Neuronal stem cell (in vitro differentiated cells): ENCODE data around the gene CXorf66. TPM values are rescaled to one million over a fixed set of nuclear protein-coding genes. Genes with fewer than 3 reads are reported as not detected.

Source experiments
- DNase-seq: peaks from one replicate; pipeline ENCODE4 v3.0.0-alpha.2; 2013; ENCODE audit warnings: low spot score
- H2AFZ ChIP-seq: one replicate; pipeline ENCODE4 v1.6.1; 2013; ENCODE audit warnings: mild to moderate bottlenecking, low read length, inconsistent platforms
- H2AK5ac ChIP-seq: 2 replicates; pipeline ENCODE4 v1.6.1; 2013; ENCODE audit warnings: low read depth, mild to moderate bottlenecking, inconsistent platforms, low read length, moderate library complexity, mixed read lengths
- H2BK120ac ChIP-seq: 2 replicates; pipeline ENCODE4 v1.6.1; 2013; ENCODE audit warnings: low read depth, mild to moderate bottlenecking, inconsistent platforms, low read length, moderate library complexity, mixed read lengths
- H2BK12ac ChIP-seq: one replicate; pipeline ENCODE4 v1.6.1; 2013; ENCODE audit warnings: low read length, inconsistent platforms
- H2BK15ac ChIP-seq: 2 replicates; pipeline ENCODE4 v1.6.1; 2013; ENCODE audit warnings: mild to moderate bottlenecking, low read length, inconsistent platforms, mixed read lengths
- H2BK5ac ChIP-seq: one replicate; pipeline ENCODE4 v1.6.1; 2013; ENCODE audit warnings: inconsistent platforms, mild to moderate bottlenecking, low read length, moderate library complexity
- H3K14ac ChIP-seq: one replicate; pipeline ENCODE4 v1.6.1; 2013; ENCODE audit warnings: low read length, inconsistent platforms
- H3K18ac ChIP-seq: 2 replicates; pipeline ENCODE4 v1.6.1; 2013; ENCODE audit warnings: low read length, inconsistent platforms
- H3K23ac ChIP-seq: 2 replicates; pipeline ENCODE4 v1.6.1; 2013; ENCODE audit warnings: low read depth, mild to moderate bottlenecking, mixed read lengths, low read length, inconsistent platforms; ENCODE audit not compliant: poor library complexity
- H3K27ac ChIP-seq: replicated peaks from 3 replicates; pipeline ENCODE4 v1.5.1; 2013; ENCODE audit warnings: low read length, inconsistent platforms
- H3K27me3 ChIP-seq, 3 experiments: 2 replicates each; pipeline ENCODE4 v1.6.1; 2013; ENCODE audit warnings: low read length in 3 of 3, mild to moderate bottlenecking in 2 of 3, inconsistent platforms in 1 of 3, low read depth in 1 of 3, mixed read lengths in 1 of 3, moderate library complexity in 1 of 3; ENCODE audit not compliant: control insufficient read depth in 3 of 3, insufficient read depth in 3 of 3
- H3K36me3 ChIP-seq, 2 donors: replicated peaks in 1 of 2; 2 replicates each; pipeline ENCODE4 v1.6.1; 2013; ENCODE audit warnings: low read length in 2 of 2; ENCODE audit not compliant: control insufficient read depth in 2 of 2, insufficient read depth in 2 of 2
- H3K4ac ChIP-seq: 2 replicates; pipeline ENCODE4 v1.6.1; 2013; ENCODE audit warnings: inconsistent platforms, mild to moderate bottlenecking, low read length, moderate library complexity
- H3K4me1 ChIP-seq, 2 donors: 1 replicate in 1 of 2; 2 replicates in 1 of 2; pipeline ENCODE4 v1.6.1; 2013; ENCODE audit warnings: low read length in 2 of 2, low read depth in 1 of 2; ENCODE audit not compliant: control insufficient read depth in 2 of 2, insufficient read depth in 1 of 2
- H3K4me2 ChIP-seq: one replicate; pipeline ENCODE4 v1.6.1; 2013; ENCODE audit warnings: mild to moderate bottlenecking, low read length, inconsistent platforms; ENCODE audit not compliant: insufficient read depth, poor library complexity, severe bottlenecking
- H3K4me3 ChIP-seq, 2 donors: 2 replicates each; pipeline ENCODE4 v1.5.1; 2013; ENCODE audit warnings: low read length in 2 of 2, mild to moderate bottlenecking in 2 of 2, inconsistent platforms in 1 of 2, moderate library complexity in 1 of 2
- H3K79me1 ChIP-seq: one replicate; pipeline ENCODE4 v1.6.1; 2013; ENCODE audit warnings: low read depth, mild to moderate bottlenecking, inconsistent platforms, low read length, moderate library complexity
- H3K9ac ChIP-seq: one replicate; pipeline ENCODE4 v1.6.1; 2013; ENCODE audit warnings: mild to moderate bottlenecking, low read depth, low read length, inconsistent platforms; ENCODE audit not compliant: poor library complexity
- H3K9me3 ChIP-seq, 2 donors: replicated peaks in 1 of 2; 2 replicates each; pipeline versions ENCODE3 to v1.6.1; 2013; ENCODE audit warnings: low read length in 2 of 2, mild to moderate bottlenecking in 2 of 2, inconsistent platforms in 1 of 2, low read depth in 1 of 2, mixed read lengths in 1 of 2, moderate library complexity in 1 of 2; ENCODE audit not compliant: control insufficient read depth in 2 of 2, insufficient read depth in 1 of 2
- H4K8ac ChIP-seq: one replicate; pipeline ENCODE4 v1.6.1; 2013; ENCODE audit warnings: low read depth, mild to moderate bottlenecking, inconsistent platforms, low read length, moderate library complexity
- H4K91ac ChIP-seq: one replicate; pipeline ENCODE4 v1.6.1; 2013; ENCODE audit warnings: low read length, low read depth, mild to moderate bottlenecking, inconsistent platforms; ENCODE audit not compliant: poor library complexity
- WGBS, 2 donors: extraction: QIAGEN DNeasy Blood & Tissue Kit; methylation state at CpG; one replicate each; pipeline ENCODE4 v1.1.7; 2013; ENCODE audit warnings: missing lambda C conversion rate in 2 of 2, mixed read lengths in 1 of 2; ENCODE audit not compliant: insufficient read length in 2 of 2, insufficient replicate concordance in 1 of 2; ENCODE audit errors: extremely low coverage in 2 of 2; 5-methylcytosine and 5-hydroxymethylcytosine counted together
- polyA plus RNA-seq, 2 experiments: library from polyadenylated mRNA; stranded (reverse); fragments of 200-250 nt; gene quantifications; one replicate each; pipeline ENCODE4 v1.2.3, GENCODE V29; 2013

Gene CXorf66, protein sequence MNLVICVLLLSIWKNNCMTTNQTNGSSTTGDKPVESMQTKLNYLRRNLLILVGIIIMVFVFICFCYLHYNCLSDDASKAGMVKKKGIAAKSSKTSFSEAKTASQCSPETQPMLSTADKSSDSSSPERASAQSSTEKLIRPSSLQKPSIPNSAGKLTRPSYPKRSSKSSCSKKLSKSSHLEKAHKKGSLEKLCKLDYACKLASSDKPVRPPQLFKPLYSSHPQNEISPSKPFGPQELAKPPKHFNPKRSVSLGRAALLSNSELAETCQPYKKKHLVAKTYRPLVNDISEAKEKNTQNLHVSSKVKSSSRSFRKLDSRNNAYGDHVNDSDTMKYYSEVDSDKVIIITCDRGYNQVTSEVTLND
- polyA plus RNA-seq (2013, experiment 1 of 2) = not detected
- not detected for polyA plus RNA-seq (2013, experiment 2 of 2)

GRCh38 chrX:139965421-139965820 lies at the start of gene CXorf66:
Gene CXorf66 (minus strand): TSS chrX:139965521. CDS start chrX:139965496, 25 bp downstream.
- Histone ChIP-seq H3K14ac (no peak within 1 kb of the TSS), H3K18ac (no peak within 1 kb of the TSS), H3K4me1 (no peaks in the 10 kb centered on the region), H4K91ac (no peak within 1 kb of the TSS), H3K27me3 (peaks cover 0 to 5% (median 0%) of the 10 kb centered on the region in 3 experiments), H3K23ac (no peak within 1 kb of the TSS), H3K79me1 (no peaks in the 10 kb centered on the region), H3K9me3 (no peaks in the 10 kb centered on the region), H2AK5ac (no peak within 1 kb of the TSS), H4K8ac (no peak within 1 kb of the TSS), H2BK15ac (no peak within 1 kb of the TSS), H3K4me3 (no peak within 1 kb of the TSS), H3K4ac (no peak within 1 kb of the TSS), H2BK120ac (no peak within 1 kb of the TSS), H3K36me3 (no peaks in the 10 kb centered on the region), H2AFZ (no peak within 1 kb of the TSS), H2BK12ac (no peak within 1 kb of the TSS), H2BK5ac (no peak within 1 kb of the TSS), H3K4me2 (no peak within 1 kb of the TSS), H3K27ac (no peak within 1 kb of the TSS), H3K9ac (no peak within 1 kb of the TSS)
- WGBS, 2 donors = no CpG with 5 or more reads among the region's 7 CpGs
- no peak for DNase-seq

- H2BK5ac ChIP-seq = no peak overlapping the region
- H4K91ac ChIP-seq = no peak overlapping the region
- H2AFZ ChIP-seq = no peak overlapping the region
- no peak overlapping the region for H3K4me3 ChIP-seq
- H3K4me2 ChIP-seq = no peak overlapping the region
- H2AK5ac ChIP-seq = no peak overlapping the region
- no peak overlapping the region for H2BK15ac ChIP-seq
- no peaks in the 10 kb centered on the region for H3K27me3 ChIP-seq
- H3K4me1 ChIP-seq = no peaks in the 10 kb centered on the region
- no peak overlapping the region for H3K14ac ChIP-seq
- H3K4ac ChIP-seq = no peak overlapping the region
- H2BK12ac ChIP-seq = no peak overlapping the region
- WGBS, 2 donors = no CpG with 5 or more reads among the region's 3 CpGs
- H3K18ac ChIP-seq = no peak overlapping the region
- DNase-seq = no peak
- H2BK120ac ChIP-seq = no peak overlapping the region
- H3K9ac ChIP-seq = no peak overlapping the region
- no peak overlapping the region for H4K8ac ChIP-seq
- no peaks in the 10 kb centered on the region for H3K79me1 ChIP-seq
- H3K23ac ChIP-seq = no peak overlapping the region
- H3K27ac ChIP-seq = no peak overlapping the region
- H3K9me3 ChIP-seq = no peaks in the 10 kb centered on the region
- H3K36me3 ChIP-seq = no peaks in the 10 kb centered on the region
Observed at GRCh38 chrX:139982856-139983255, 17.5 kb upstream of the CXorf66 start.

GRCh38 chrX:139974471-139974870 lies 9.2 kb upstream of the CXorf66 start:
- Histone ChIP-seq H2AK5ac (no peak overlapping the region), H3K4me1 (no peaks in the 10 kb centered on the region), H2BK12ac (no peak overlapping the region), H3K9me3 (no peaks in the 10 kb centered on the region), H3K14ac (no peak overlapping the region), H3K79me1 (no peaks in the 10 kb centered on the region), H3K4me3 (no peak overlapping the region), H2BK5ac (no peak overlapping the region), H3K27ac (no peak overlapping the region), H3K9ac (no peak overlapping the region), H3K4me2 (no peak overlapping the region), H3K27me3 (peaks cover 0 to 6% (median 0%) of the 10 kb centered on the region in 3 experiments), H2BK15ac (no peak overlapping the region), H3K18ac (no peak overlapping the region), H3K4ac (no peak overlapping the region), H2AFZ (no peak overlapping the region), H3K23ac (no peak overlapping the region), H3K36me3 (no peaks in the 10 kb centered on the region), H2BK120ac (no peak overlapping the region), H4K8ac (no peak overlapping the region), H4K91ac (no peak overlapping the region)
- no CpG with 5 or more reads among the region's 3 CpGs for WGBS, 2 donors
- no peak for DNase-seq

DNA sequence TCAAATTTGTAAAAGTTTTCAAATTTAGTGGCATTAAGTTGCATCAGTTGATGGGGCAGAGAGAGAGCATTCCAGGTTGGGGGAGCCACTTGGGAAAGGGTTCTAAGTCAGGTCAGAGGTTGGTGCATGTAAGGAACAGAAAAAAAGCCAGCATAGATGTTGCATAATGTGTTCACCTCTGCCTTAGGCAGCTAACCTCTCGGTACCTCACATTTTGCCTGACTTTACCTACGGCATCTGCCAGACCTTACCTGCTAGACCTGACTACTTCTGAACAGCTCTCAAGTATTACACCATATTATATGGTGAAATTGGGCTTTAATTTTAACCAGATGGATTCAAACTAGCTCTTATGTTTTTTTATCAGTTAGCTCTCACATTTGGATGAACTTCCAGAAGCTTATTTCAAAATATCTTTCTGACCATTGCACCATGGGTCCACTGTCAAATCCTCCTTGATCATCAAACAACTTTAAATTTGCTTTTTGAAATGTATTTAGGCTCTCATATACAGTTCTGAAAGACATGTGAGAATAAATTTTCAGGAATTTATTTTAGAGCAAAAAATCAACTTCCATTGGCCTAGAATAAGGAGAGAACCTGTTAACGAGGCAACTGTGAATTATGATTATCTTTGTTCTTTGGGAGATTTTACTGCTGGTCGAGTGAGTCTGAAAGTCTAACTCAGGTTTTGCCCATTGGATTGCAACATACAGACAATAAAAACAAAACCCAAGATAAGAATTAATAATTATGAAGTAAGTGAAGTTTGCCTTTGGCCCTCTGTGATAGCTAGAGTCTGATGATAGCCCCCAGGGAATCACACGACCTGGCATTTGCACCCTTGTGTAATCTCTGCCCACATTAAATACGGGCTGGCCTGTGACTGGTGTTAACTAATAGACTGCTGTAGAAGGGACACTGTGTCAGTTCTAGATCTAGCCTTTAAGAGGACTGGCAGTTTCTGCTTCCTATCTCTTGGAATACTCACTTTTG lies 7.6 kb upstream of the CXorf66 start:
- H2AK5ac ChIP-seq = no peak overlapping the region
- no peaks in the 10 kb centered on the region for H3K36me3 ChIP-seq
- no peaks in the 10 kb centered on the region for H3K9me3 ChIP-seq
- H3K14ac ChIP-seq = no peak overlapping the region
- peaks cover 0 to 6% (median 0%) of the 10 kb centered on the region in 3 experiments for H3K27me3 ChIP-seq
- no peaks in the 10 kb centered on the region for H3K4me1 ChIP-seq
- H3K23ac ChIP-seq = no peak overlapping the region
- H3K9ac ChIP-seq = no peak overlapping the region
- H3K4me3 ChIP-seq = no peak overlapping the region
- H2AFZ ChIP-seq = no peak overlapping the region
- H3K4me2 ChIP-seq = no peak overlapping the region
- no peak overlapping the region for H2BK5ac ChIP-seq
- no peak overlapping the region for H2BK120ac ChIP-seq
- no peak overlapping the region for H2BK15ac ChIP-seq
- H3K27ac ChIP-seq = no peak overlapping the region
- H4K91ac ChIP-seq = no peak overlapping the region
- no CpG with 5 or more reads among the region's 6 CpGs for WGBS, 2 donors
- no peak for DNase-seq
- no peaks in the 10 kb centered on the region for H3K79me1 ChIP-seq
- H2BK12ac ChIP-seq = no peak overlapping the region
- no peak overlapping the region for H4K8ac ChIP-seq
- no peak overlapping the region for H3K18ac ChIP-seq
- H3K4ac ChIP-seq = no peak overlapping the region
